ENCODE data around the gene UNC79.

DNA sequence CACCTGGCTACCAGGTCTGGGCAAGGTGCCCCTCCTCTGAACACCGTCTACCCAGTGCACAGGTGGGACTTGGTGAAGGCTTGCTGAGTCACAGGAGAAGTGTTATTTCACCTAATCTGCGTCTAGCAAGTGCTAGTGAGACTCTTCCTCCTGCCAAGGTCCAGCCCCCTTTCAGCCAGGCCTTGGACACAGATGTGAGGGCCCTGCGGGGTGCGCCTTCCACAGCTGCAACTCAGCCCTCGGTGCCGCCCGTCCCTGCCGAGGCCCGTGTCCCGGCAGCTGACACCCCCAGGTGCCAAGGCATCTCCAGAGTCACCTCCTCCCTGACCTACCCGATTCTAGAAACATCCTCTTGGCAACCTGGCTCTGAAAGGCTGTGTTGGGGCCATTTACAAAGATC is 302.5 kb downstream of the UNC79 start:
- TF ChIP-seq, protein P1, sequence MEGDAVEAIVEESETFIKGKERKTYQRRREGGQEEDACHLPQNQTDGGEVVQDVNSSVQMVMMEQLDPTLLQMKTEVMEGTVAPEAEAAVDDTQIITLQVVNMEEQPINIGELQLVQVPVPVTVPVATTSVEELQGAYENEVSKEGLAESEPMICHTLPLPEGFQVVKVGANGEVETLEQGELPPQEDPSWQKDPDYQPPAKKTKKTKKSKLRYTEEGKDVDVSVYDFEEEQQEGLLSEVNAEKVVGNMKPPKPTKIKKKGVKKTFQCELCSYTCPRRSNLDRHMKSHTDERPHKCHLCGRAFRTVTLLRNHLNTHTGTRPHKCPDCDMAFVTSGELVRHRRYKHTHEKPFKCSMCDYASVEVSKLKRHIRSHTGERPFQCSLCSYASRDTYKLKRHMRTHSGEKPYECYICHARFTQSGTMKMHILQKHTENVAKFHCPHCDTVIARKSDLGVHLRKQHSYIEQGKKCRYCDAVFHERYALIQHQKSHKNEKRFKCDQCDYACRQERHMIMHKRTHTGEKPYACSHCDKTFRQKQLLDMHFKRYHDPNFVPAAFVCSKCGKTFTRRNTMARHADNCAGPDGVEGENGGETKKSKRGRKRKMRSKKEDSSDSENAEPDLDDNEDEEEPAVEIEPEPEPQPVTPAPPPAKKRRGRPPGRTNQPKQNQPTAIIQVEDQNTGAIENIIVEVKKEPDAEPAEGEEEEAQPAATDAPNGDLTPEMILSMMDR (IDR thresholded peaks at IDR 0.05), result no peak
- no peak for TF ChIP-seq POLR2AphosphoS5 (IDR thresholded peaks at IDR 0.05)
